ENCODE data around the gene FAM89B. TPM values are rescaled to one million over a fixed set of nuclear protein-coding genes. Genes with fewer than 3 reads are reported as not detected.

FAM89B gene
- total RNA-seq, 1 donor from 2014 or later: 47.5 TPM

DNA sequence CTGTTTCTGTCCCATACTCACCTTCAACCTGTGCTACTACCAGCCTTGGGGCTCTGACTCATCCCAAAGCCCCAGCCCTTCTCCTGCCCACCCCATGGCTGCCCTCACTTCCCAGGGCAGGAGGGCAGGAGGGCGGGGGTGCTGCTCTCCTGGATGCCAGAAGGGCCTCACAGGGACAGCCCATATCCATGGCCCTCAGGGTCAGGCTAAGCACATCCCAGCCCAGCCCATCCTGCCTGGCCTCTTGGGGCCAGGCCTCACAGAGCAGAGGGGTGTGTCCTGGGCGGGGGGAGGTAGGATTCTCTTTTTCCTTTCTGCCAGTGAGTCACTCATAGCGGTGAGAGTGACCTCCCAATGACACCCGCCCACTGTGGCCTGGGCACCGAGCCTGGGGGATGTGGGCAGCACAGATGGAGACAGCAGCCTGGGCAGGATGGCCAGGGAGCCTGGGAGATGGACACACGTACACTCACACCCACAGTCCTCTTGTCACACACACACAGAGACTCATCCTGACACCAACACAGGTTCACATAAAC, 16.6 kb upstream of the FAM89B start:
- Mint-ChIP-seq H3K4me3 (ENCODE audit: unreplicated experiment) (peak overlapping the region; percentile 71), H3K4me1 (ENCODE audit: low read depth, unreplicated experiment) (peaks cover 30% of the 10 kb centered on the region), H3K27me3 (ENCODE audit: low read depth, unreplicated experiment) (peaks cover 21% of the 10 kb centered on the region), H3K9me3 (ENCODE audit: unreplicated experiment) (peaks cover 3% of the 10 kb centered on the region), H3K27ac (ENCODE audit: unreplicated experiment) (no peak overlapping the region), H3K36me3 (ENCODE audit: low read depth, unreplicated experiment) (peaks cover 8% of the 10 kb centered on the region)
- no peak for TF ChIP-seq EZH2 (IDR thresholded peaks at IDR 0.05; ENCODE audit: insufficient read depth, low read length)
- Histone ChIP-seq H3K27me3 (ENCODE audit: insufficient read depth, low read length) (no peaks in the 10 kb centered on the region), H4K20me1 (ENCODE audit: insufficient read depth, low read length) (peaks cover 48% of the 10 kb centered on the region), H3K4me2 (ENCODE audit: low read length) (peak overlapping the region; percentile 94), H3K36me3 (ENCODE audit: insufficient read depth, low read length) (peaks cover 8% of the 10 kb centered on the region), H3K4me3 (ENCODE audit: insufficient read depth, low read depth, low read length) (peak overlapping the region; percentile 58), H3K27ac (ENCODE audit: low read depth, low read length) (peak overlapping the region; percentile 11), H2AFZ (ENCODE audit: low read depth, low read length) (no peak overlapping the region), H3K79me2 (ENCODE audit: insufficient read depth, low read length) (peaks cover 37% of the 10 kb centered on the region), H3K9ac (ENCODE audit: low read length) (peak overlapping the region; percentile 32), H3K4me1 (ENCODE audit: insufficient read depth, low read length) (peaks cover 61% of the 10 kb centered on the region), H3K9me3 (ENCODE audit: insufficient read depth, low read depth, low read length) (no peaks in the 10 kb centered on the region)
- FAIRE-seq (no peak), DNase-seq (ENCODE audit: low read depth) (peak; percentile 83)

DNA sequence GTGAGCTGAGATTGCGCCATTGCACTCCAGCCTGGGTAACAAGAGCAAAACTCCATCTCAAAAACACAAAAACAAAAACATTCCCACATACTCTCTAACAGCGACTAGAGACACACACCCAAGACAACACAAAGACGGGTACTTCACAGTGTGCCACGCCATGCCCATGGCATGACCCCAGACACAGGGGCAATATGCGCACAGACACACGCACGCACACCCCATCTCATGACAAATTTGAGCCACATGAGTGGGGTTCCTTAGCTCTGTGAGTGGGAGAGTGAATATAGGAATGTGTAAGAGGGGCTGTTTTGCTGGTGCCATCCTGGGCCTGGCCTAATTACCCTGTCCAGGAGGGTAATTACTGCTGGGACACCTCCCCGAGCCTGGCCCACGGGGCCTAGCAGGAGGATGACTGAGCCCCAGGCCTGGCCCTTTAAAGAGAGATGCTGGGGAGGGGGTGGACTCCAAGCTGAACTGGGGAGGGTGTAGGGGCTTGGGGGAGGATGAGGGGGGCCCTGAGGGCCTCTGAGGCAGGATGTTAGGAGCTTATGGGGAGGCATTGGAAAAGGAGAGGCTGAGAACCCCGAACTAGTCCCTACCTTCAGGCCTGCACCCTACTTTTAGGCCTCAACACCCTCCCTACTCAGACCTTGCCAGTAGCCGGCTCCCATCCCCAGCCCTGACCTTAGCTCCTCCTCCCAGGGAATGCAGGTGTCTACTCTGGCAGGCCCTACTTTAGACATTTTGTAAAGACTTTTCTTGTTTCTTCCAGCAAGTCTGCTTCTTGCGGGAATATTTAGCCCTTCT, 15.7 kb upstream of the FAM89B start:
- Histone ChIP-seq H3K27ac (ENCODE audit: low read depth, low read length) (peak overlapping the region; percentile 55), H3K4me2 (ENCODE audit: low read length) (peak overlapping the region; percentile 94), H3K4me3 (ENCODE audit: insufficient read depth, low read depth, low read length) (peak overlapping the region; percentile 58), H3K27me3 (ENCODE audit: insufficient read depth, low read length) (no peaks in the 10 kb centered on the region), H3K4me1 (ENCODE audit: insufficient read depth, low read length) (peaks cover 67% of the 10 kb centered on the region), H3K36me3 (ENCODE audit: insufficient read depth, low read length) (peaks cover 5% of the 10 kb centered on the region), H2AFZ (ENCODE audit: low read depth, low read length) (no peak overlapping the region), H3K9me3 (ENCODE audit: insufficient read depth, low read depth, low read length) (no peaks in the 10 kb centered on the region), H3K9ac (ENCODE audit: low read length) (peak overlapping the region; percentile 84), H4K20me1 (ENCODE audit: insufficient read depth, low read length) (peaks cover 39% of the 10 kb centered on the region), H3K79me2 (ENCODE audit: insufficient read depth, low read length) (peaks cover 37% of the 10 kb centered on the region)
- H3K36me3 Mint-ChIP-seq (ENCODE audit: low read depth, unreplicated experiment): peaks cover 7% of the 10 kb centered on the region
- peak overlapping the region; percentile 90 for H3K27ac Mint-ChIP-seq (ENCODE audit: unreplicated experiment)
- H3K4me3 Mint-ChIP-seq (ENCODE audit: unreplicated experiment): peak overlapping the region; percentile 83
- FAIRE-seq: no peak
- no peak for TF ChIP-seq EZH2 (IDR thresholded peaks at IDR 0.05; ENCODE audit: insufficient read depth, low read length)
- TF ChIP-seq, protein P1, sequence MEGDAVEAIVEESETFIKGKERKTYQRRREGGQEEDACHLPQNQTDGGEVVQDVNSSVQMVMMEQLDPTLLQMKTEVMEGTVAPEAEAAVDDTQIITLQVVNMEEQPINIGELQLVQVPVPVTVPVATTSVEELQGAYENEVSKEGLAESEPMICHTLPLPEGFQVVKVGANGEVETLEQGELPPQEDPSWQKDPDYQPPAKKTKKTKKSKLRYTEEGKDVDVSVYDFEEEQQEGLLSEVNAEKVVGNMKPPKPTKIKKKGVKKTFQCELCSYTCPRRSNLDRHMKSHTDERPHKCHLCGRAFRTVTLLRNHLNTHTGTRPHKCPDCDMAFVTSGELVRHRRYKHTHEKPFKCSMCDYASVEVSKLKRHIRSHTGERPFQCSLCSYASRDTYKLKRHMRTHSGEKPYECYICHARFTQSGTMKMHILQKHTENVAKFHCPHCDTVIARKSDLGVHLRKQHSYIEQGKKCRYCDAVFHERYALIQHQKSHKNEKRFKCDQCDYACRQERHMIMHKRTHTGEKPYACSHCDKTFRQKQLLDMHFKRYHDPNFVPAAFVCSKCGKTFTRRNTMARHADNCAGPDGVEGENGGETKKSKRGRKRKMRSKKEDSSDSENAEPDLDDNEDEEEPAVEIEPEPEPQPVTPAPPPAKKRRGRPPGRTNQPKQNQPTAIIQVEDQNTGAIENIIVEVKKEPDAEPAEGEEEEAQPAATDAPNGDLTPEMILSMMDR (IDR thresholded peaks at IDR 0.05; ENCODE audit: insufficient read depth, low read depth, low read length): no peak
- H3K9me3 Mint-ChIP-seq (ENCODE audit: unreplicated experiment): peaks cover 1% of the 10 kb centered on the region
- DNase-seq (ENCODE audit: low read depth): no peak
- H3K27me3 Mint-ChIP-seq (ENCODE audit: low read depth, unreplicated experiment): peaks cover 16% of the 10 kb centered on the region
- H3K4me1 Mint-ChIP-seq (ENCODE audit: low read depth, unreplicated experiment): peaks cover 29% of the 10 kb centered on the region

DNA sequence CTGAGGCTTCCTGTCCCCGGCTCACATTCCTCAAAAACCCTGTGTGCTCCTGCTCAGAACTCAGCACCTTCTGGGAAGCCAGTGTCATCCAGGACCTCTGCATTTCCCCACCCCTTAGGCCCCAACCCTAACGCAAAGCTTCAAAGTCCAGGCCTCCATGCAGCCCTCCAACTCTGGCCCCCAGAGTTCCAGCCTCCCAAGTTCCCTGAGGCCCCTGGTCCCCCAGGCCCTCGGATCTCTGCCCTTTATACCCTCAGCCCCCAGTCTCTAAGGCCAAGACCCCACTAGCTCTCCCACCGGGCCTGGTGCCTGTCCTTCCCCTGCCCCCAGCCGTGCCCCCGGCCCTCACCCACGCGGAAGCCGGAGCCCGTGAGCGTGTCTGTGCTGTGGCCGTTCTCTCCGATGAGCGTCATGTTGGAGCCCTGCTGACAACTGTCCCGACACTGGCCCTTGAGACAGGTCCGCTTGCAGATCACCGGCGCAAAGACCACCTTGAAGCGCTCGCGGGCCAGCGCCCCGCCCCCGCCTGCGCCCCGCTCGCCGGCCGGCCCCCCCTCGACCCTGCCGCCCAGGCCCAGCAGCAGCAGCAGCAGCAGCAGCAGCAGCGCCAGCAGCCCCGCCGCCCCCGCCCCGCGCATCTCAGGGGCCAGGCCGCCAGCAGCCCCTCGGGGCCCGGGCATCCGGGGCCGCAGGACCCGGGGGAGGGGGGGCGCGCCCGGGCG, 14.9 kb upstream of the FAM89B start:
- DNase-seq (ENCODE audit: low read depth): no peak
- Histone ChIP-seq H3K4me2 (ENCODE audit: low read length) (peak overlapping the region; percentile 94), H3K27ac (ENCODE audit: low read depth, low read length) (peak overlapping the region; percentile 55), H2AFZ (ENCODE audit: low read depth, low read length) (no peak overlapping the region), H3K79me2 (ENCODE audit: insufficient read depth, low read length) (peaks cover 37% of the 10 kb centered on the region), H4K20me1 (ENCODE audit: insufficient read depth, low read length) (peaks cover 31% of the 10 kb centered on the region), H3K36me3 (ENCODE audit: insufficient read depth, low read length) (peaks cover 2% of the 10 kb centered on the region), H3K27me3 (ENCODE audit: insufficient read depth, low read length) (no peaks in the 10 kb centered on the region), H3K9ac (ENCODE audit: low read length) (peak overlapping the region; percentile 84), H3K4me3 (ENCODE audit: insufficient read depth, low read depth, low read length) (peak overlapping the region; percentile 58), H3K9me3 (ENCODE audit: insufficient read depth, low read depth, low read length) (no peaks in the 10 kb centered on the region), H3K4me1 (ENCODE audit: insufficient read depth, low read length) (peaks cover 67% of the 10 kb centered on the region)
- peaks cover 11% of the 10 kb centered on the region for H3K27me3 Mint-ChIP-seq (ENCODE audit: low read depth, unreplicated experiment)
- TF ChIP-seq, protein P1 (IDR thresholded peaks at IDR 0.05; ENCODE audit: insufficient read depth, low read depth, low read length): no peak
- no peak for TF ChIP-seq EZH2 (IDR thresholded peaks at IDR 0.05; ENCODE audit: insufficient read depth, low read length)
- peak overlapping the region; percentile 83 for H3K4me3 Mint-ChIP-seq (ENCODE audit: unreplicated experiment)
- peaks cover 30% of the 10 kb centered on the region for H3K4me1 Mint-ChIP-seq (ENCODE audit: low read depth, unreplicated experiment)
- H3K36me3 Mint-ChIP-seq (ENCODE audit: low read depth, unreplicated experiment): peaks cover 4% of the 10 kb centered on the region
- FAIRE-seq: no peak
- H3K9me3 Mint-ChIP-seq (ENCODE audit: unreplicated experiment): no peaks in the 10 kb centered on the region
- H3K27ac Mint-ChIP-seq (ENCODE audit: unreplicated experiment): peak overlapping the region; percentile 90

All from astrocyte (in vitro differentiated cells and primary cell).